Heart left ventricle (tissue), 13 donors: Measurements from ENCODE around the gene TRAPPC12.

ENCODE experiments used
- POLR2A ChIP-seq, 2 donors: fragments of 450-650 bp; IDR thresholded peaks; one replicate each; pipeline ENCODE4 v1.6.1; 2017; ENCODE audit warnings: antibody characterized with exemption in 2 of 2, mild to moderate bottlenecking in 2 of 2, moderate library complexity in 2 of 2
- TF ChIP-seq, protein P1 (sequence below), 12 donors: fragments of 200-600 bp; sonication (generic) in 4 of 12; IDR thresholded peaks; one replicate each; pipeline versions ENCODE4 v1.5.0 to v1.8.0; 2018 to 2022; ENCODE audit warnings: antibody characterized with exemption in 12 of 12, mild to moderate bottlenecking in 5 of 12
- donor health status: ischemic (EF 13 %, LVEDD 7.1; RV severe dilation, severe dysfunction).
- donor health status: DM: no; HTN: yes; CAD: no.
- donor health status: DM: no; HTN: no; CAD: no.
- donor health status: ischemic (EF 25% LVEDD 6.9; RV normal size, moderate dysfunction).
- donor health status: ischemic (EF 25% LVEDD 5.7; RV mildly dilated, moderate dysfunction).
- donor health status: ischemic (EF 35%, LVEDD 5.7; RV mildly dilated, moderate dysfunction).
- donor health status: nonischemic (EF 11% LVEDD 7.7; RV severe dilation, severe dysfunction).
- donor health status: DM: yes; HTN: yes; CAD: no.
- donor health status: PGD.
- donor health status: ischemic (EF 29% LVEDD 5.4; RV normal size, mild dysfunction).
- donor health status: nonischemic (EF 23%, LVEDD 6.1; RV moderate dilation, normal function).

DNA sequence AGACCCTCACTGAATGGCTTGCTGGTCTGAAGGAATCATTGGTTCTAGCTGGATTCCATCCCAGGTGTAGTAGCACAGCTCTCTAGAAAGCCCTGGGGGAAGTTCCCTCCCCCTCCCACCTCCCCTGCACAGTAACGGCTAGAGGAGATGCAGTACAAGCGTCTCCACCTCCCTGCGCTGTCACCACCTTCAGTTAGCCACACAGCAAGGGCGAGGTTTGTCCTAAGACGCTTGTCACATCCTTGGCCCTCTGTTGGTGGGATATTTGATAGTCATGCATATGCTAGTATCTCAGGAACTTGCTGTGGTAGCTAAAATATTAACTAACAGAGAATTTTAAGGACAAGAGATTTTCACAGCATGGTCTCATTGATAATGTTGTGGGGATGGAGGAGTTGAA, 19.4 kb downstream of the TRAPPC12 start:
- TF ChIP-seq, protein P1, sequence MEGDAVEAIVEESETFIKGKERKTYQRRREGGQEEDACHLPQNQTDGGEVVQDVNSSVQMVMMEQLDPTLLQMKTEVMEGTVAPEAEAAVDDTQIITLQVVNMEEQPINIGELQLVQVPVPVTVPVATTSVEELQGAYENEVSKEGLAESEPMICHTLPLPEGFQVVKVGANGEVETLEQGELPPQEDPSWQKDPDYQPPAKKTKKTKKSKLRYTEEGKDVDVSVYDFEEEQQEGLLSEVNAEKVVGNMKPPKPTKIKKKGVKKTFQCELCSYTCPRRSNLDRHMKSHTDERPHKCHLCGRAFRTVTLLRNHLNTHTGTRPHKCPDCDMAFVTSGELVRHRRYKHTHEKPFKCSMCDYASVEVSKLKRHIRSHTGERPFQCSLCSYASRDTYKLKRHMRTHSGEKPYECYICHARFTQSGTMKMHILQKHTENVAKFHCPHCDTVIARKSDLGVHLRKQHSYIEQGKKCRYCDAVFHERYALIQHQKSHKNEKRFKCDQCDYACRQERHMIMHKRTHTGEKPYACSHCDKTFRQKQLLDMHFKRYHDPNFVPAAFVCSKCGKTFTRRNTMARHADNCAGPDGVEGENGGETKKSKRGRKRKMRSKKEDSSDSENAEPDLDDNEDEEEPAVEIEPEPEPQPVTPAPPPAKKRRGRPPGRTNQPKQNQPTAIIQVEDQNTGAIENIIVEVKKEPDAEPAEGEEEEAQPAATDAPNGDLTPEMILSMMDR (IDR thresholded peaks at IDR 0.05), result no peak
- TF ChIP-seq POLR2A (IDR thresholded peaks at IDR 0.05), result no peak
